ENCODE measurements around the gene ARHGEF7. TPM values are rescaled to one million over a fixed set of nuclear protein-coding genes. Genes with fewer than 3 reads are reported as not detected.

ARHGEF7 gene
- total RNA-seq, 2 donors from 2014 or later, result 70.3 to 73.2 TPM

GRCh38 chr13:111117961-111118360, 2.9 kb downstream of the ARHGEF7 start:
- peaks cover 5 to 9% of the 10 kb centered on the region in 2 donors for H3K4me1 Mint-ChIP-seq (ENCODE audit: low read depth in 2 of 2)

DNA sequence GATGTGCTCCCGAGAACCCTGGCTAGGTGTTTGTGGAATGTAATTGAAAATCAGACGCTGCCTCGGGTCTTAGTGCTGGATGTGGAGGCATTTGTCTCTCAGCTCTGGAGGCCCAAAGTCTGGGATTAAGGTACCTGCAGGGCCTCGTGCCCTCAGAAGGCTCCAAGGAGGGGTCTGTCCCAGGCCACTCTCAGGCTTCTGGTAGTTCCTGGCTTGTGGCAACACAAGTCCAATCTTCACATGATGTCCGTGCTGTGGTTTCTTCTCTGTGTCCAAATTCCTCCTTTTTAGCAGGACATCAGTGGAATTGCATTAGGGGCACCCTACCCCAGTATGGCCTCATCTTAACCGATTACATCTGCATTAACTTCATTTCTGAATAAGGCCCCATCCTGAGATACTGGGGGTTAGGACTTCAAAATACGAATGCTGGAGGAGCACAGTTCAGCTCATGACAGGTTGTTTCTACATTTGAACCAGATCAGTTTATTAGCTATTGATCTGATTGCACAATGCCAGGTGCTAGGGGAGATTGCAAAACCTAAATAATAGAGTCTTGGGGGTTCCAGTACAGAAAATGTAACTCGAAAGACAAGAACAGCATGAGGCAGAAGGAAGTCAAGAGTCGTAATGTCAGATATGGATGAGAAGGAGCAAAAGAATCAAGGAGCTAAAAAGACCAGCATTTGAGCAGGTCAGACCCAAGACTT, 3.9 kb downstream of the ARHGEF7 start:
- Mint-ChIP-seq H3K36me3 (no peaks in the 10 kb centered on the region), H3K4me3 (no peak overlapping the region)

More at GRCh38 chr13:111117961-111118360, 2.9 kb downstream of the ARHGEF7 start:
- no peak for DNase-seq (ENCODE audit: low spot score)
- H3K27me3 Mint-ChIP-seq, result peaks cover 38 to 65% of the 10 kb centered on the region in 2 donors
- no peak for ATAC-seq
- H3K9me3 Mint-ChIP-seq, result no peaks in the 10 kb centered on the region
- H3K4me3 Mint-ChIP-seq, result no peak overlapping the region
- H3K36me3 Mint-ChIP-seq, result no peaks in the 10 kb centered on the region
- no peak overlapping the region for H3K27ac Mint-ChIP-seq

DNA sequence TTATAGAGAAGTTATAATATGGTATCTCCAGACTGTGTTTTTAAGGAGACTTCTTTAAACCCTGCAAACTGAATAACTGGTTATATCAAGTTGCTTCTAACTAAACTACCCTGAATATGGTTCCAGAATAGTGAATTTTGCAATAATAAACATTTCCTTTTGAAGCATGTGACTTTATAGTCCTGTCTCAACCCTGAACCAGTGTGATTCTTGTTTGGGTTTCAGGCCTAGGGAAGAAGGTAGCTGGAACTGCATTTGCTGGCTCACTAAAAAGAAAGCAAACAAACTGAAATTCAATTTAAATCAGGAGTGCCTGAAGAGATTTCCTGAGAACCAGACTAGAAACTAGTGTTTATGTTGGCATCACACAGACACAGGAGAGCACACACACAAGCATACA, 4.9 kb downstream of the ARHGEF7 start:
- H3K4me1 Mint-ChIP-seq (ENCODE audit: low read depth in 2 of 2), result peaks cover 3 to 5% of the 10 kb centered on the region in 2 donors
- H3K4me3 Mint-ChIP-seq, result no peak overlapping the region
- no peaks in the 10 kb centered on the region for H3K9me3 Mint-ChIP-seq
- no peak overlapping the region for H3K27ac Mint-ChIP-seq
- H3K36me3 Mint-ChIP-seq, result no peaks in the 10 kb centered on the region
- H3K27me3 Mint-ChIP-seq, result peaks cover 38 to 59% of the 10 kb centered on the region in 2 donors
- no peak for ATAC-seq
- DNase-seq (ENCODE audit: low spot score), result no peak

More for the DNA sequence above, 3.9 kb downstream of the ARHGEF7 start:
- peaks cover 38 to 58% of the 10 kb centered on the region in 2 donors for H3K27me3 Mint-ChIP-seq
- DNase-seq (ENCODE audit: low spot score) (no peak), ATAC-seq (no peak)
- H3K9me3 Mint-ChIP-seq, result no peaks in the 10 kb centered on the region
- peaks cover 5 to 9% of the 10 kb centered on the region in 2 donors for H3K4me1 Mint-ChIP-seq (ENCODE audit: low read depth in 2 of 2)
- H3K27ac Mint-ChIP-seq, result no peak overlapping the region

DNA sequence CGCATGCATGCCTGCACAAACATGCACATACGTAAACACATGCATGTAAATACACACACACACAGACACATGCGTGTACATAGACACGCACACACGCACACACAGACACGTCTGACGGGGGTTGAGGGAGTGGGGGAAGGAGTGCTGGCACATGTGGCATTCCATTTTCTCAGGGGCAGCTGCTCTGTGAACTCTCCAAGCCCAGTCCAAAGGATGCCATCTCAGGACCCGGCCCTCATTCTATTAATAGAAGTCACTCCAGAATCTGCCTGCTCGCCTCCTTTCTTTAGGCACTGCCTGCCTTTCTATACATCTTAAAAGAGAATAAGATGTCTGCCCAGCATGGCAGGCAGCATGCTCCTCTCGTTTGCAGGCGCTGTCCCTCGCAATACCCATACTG, 5.3 kb downstream of the ARHGEF7 start:
- peaks cover 3 to 5% of the 10 kb centered on the region in 2 donors for H3K4me1 Mint-ChIP-seq (ENCODE audit: low read depth in 2 of 2)
- peaks cover 42 to 59% of the 10 kb centered on the region in 2 donors for H3K27me3 Mint-ChIP-seq
- no peak overlapping the region for H3K4me3 Mint-ChIP-seq
- H3K36me3 Mint-ChIP-seq, result no peaks in the 10 kb centered on the region
- DNase-seq (ENCODE audit: low spot score), result no peak
- no peak for ATAC-seq
- no peak overlapping the region for H3K27ac Mint-ChIP-seq
- no peaks in the 10 kb centered on the region for H3K9me3 Mint-ChIP-seq

DNA sequence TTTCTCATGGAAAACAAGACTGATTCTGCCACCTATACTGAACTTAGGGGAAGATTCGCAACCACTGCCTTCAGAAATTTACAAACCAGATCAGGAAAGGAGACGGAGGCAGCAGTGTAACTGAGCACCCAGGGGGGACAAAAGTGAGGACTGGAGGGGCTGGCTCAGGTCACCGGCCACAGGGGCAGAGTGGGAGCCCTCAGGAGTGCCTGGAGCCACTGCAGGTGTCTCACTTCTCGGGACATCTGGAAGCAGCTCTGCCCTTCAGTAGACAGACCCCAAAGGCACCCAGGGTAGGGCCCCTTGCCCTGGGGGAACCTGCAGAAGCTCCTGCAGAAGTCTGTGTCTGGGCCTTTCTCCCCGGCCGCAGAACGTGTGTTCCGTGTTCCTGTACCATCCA, 5.8 kb downstream of the ARHGEF7 start:
- Mint-ChIP-seq H3K27me3 (peaks cover 41 to 57% of the 10 kb centered on the region in 2 donors), H3K36me3 (no peaks in the 10 kb centered on the region), H3K27ac (no peak overlapping the region), H3K9me3 (no peaks in the 10 kb centered on the region), H3K4me1 (ENCODE audit: low read depth in 2 of 2) (peaks cover 3 to 4% of the 10 kb centered on the region in 2 donors), H3K4me3 (no peak overlapping the region)
- ATAC-seq (no peak), DNase-seq (ENCODE audit: low spot score) (no peak)

DNA sequence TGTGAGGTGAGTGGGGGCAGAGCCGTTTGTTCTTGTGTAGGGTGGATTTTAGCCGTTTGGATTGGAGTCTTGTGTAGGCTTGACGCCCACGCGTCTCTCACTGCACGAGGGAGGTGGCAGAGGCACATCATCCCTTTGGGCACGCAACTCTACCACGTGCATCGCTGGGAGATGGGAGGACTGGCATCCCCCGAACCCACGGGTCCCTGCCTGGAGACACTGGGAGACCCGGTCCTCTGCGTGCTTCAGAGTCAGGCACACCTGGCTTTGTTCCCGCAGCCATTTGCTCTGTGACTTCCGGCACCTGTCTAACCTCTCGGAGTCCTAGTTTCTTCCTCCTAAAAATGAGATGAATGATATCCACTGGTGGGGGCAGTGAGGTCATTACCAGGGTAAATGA, 6.4 kb downstream of the ARHGEF7 start:
- Mint-ChIP-seq H3K27me3 (peaks cover 38 to 54% of the 10 kb centered on the region in 2 donors), H3K36me3 (no peaks in the 10 kb centered on the region), H3K4me1 (ENCODE audit: low read depth in 2 of 2) (no peaks in the 10 kb centered on the region), H3K9me3 (no peaks in the 10 kb centered on the region), H3K27ac (no peak overlapping the region), H3K4me3 (no peak overlapping the region)
- no peak for DNase-seq (ENCODE audit: low spot score)
- ATAC-seq, result no peak

- H3K4me3 Mint-ChIP-seq, result no peak overlapping the region
- H3K4me1 Mint-ChIP-seq (ENCODE audit: low read depth in 2 of 2), result no peaks in the 10 kb centered on the region
- no peaks in the 10 kb centered on the region for H3K9me3 Mint-ChIP-seq
- ATAC-seq, result no peak
- no peak for DNase-seq (ENCODE audit: low spot score)
- no peak overlapping the region for H3K27ac Mint-ChIP-seq
- peaks cover 41 to 51% of the 10 kb centered on the region in 2 donors for H3K27me3 Mint-ChIP-seq
- H3K36me3 Mint-ChIP-seq, result no peaks in the 10 kb centered on the region
These were observed 6.9 kb downstream of the ARHGEF7 start for GRCh38 chr13:111122056-111122455.

DNA sequence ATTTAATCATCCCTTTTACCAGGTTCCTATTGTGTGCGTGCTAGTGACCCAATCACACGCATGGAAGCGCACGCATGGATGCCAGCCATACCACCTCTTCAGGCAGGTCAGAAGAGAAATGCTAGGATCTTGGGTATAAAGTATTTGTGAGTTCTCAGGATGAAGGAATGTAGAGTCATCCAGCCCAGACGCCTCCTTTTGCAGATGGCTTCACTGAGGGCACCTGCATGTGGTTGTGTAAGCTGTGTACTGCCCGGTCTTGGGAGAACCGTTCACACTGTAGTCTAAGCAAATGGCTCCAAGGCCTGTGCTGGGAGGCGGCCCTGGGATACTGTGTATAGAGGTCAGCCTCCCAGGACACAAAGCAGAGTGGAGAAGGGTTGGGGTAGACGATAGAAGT, 7.5 kb downstream of the ARHGEF7 start:
- H3K27ac Mint-ChIP-seq, result no peak overlapping the region
- H3K36me3 Mint-ChIP-seq, result no peaks in the 10 kb centered on the region
- no peak for DNase-seq (ENCODE audit: low spot score)
- H3K27me3 Mint-ChIP-seq, result peaks cover 38 to 46% of the 10 kb centered on the region in 2 donors
- no peaks in the 10 kb centered on the region for H3K9me3 Mint-ChIP-seq
- ATAC-seq, result peak in 1 of 2 donors; percentile 46
- H3K4me1 Mint-ChIP-seq (ENCODE audit: low read depth in 2 of 2), result no peaks in the 10 kb centered on the region
- no peak overlapping the region for H3K4me3 Mint-ChIP-seq

GRCh38 chr13:111123221-111123620, 8.1 kb downstream of the ARHGEF7 start:
- no peak overlapping the region for H3K27ac Mint-ChIP-seq
- no peaks in the 10 kb centered on the region for H3K4me1 Mint-ChIP-seq (ENCODE audit: low read depth in 2 of 2)
- no peaks in the 10 kb centered on the region for H3K36me3 Mint-ChIP-seq
- peaks cover 37 to 46% of the 10 kb centered on the region in 2 donors for H3K27me3 Mint-ChIP-seq
- peak in 1 of 2 donors; percentile 8 for ATAC-seq
- DNase-seq (ENCODE audit: low spot score), result no peak
- H3K9me3 Mint-ChIP-seq, result no peaks in the 10 kb centered on the region
- H3K4me3 Mint-ChIP-seq, result no peak overlapping the region

DNA sequence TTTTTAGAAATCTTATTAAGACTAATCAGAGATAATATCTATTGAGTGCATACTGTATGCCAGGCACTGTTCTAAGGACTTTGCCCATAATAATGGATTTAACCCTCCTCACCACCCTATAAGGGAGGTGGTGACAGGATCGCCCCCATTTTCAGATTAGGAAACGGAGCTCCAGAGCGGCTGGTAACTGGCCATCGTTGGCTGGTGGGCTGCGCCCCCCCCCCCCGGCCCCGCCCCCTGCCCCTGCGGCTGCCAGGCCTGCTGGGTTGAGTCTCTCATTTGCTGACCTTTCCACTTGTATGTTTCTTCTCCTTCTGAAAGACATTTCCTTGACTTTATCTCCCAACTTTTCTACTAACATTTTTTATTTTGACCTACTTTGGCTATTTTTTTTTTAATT, 8.5 kb downstream of the ARHGEF7 start:
- Mint-ChIP-seq H3K27me3 (peaks cover 36 to 41% of the 10 kb centered on the region in 2 donors), H3K36me3 (no peaks in the 10 kb centered on the region)
- no peak for DNase-seq (ENCODE audit: low spot score)

GRCh38 chr13:111126509-111126908, 11.4 kb downstream of the ARHGEF7 start:
- Mint-ChIP-seq H3K27me3 (peaks cover 33% of the 10 kb centered on the region in 2 donors), H3K4me3 (no peak overlapping the region), H3K4me1 (ENCODE audit: low read depth in 2 of 2) (no peaks in the 10 kb centered on the region), H3K36me3 (no peaks in the 10 kb centered on the region), H3K27ac (no peak overlapping the region), H3K9me3 (no peaks in the 10 kb centered on the region)
- no peak for ATAC-seq
- DNase-seq (ENCODE audit: low spot score), result no peak

More for the DNA sequence above, 8.5 kb downstream of the ARHGEF7 start:
- H3K27ac Mint-ChIP-seq, result no peak overlapping the region
- no peaks in the 10 kb centered on the region for H3K4me1 Mint-ChIP-seq (ENCODE audit: low read depth in 2 of 2)
- no peak overlapping the region for H3K4me3 Mint-ChIP-seq
- no peaks in the 10 kb centered on the region for H3K9me3 Mint-ChIP-seq
- ATAC-seq, result no peak

GRCh38 chr13:111129465-111130115, 14.5 kb downstream of the ARHGEF7 start:
- H3K9me3 Mint-ChIP-seq, result no peaks in the 10 kb centered on the region
- no peak for ATAC-seq
- H3K27me3 Mint-ChIP-seq, result peaks cover 28 to 31% of the 10 kb centered on the region in 2 donors
- no peaks in the 10 kb centered on the region for H3K4me1 Mint-ChIP-seq (ENCODE audit: low read depth in 2 of 2)
- no peak for DNase-seq (ENCODE audit: low spot score)
- H3K4me3 Mint-ChIP-seq, result no peak overlapping the region
- no peak overlapping the region for H3K27ac Mint-ChIP-seq
- no peaks in the 10 kb centered on the region for H3K36me3 Mint-ChIP-seq

GRCh38 chr13:111130116-111130508, 15.0 kb downstream of the ARHGEF7 start:
- Mint-ChIP-seq H3K27ac (no peak overlapping the region), H3K36me3 (no peaks in the 10 kb centered on the region), H3K27me3 (peaks cover 28% of the 10 kb centered on the region in 2 donors), H3K4me1 (ENCODE audit: low read depth in 2 of 2) (no peaks in the 10 kb centered on the region), H3K9me3 (no peaks in the 10 kb centered on the region), H3K4me3 (no peak overlapping the region)
- ATAC-seq, result no peak
- no peak for DNase-seq (ENCODE audit: low spot score)

GRCh38 chr13:111131048-111131447, 15.9 kb downstream of the ARHGEF7 start:
- no peak overlapping the region for H3K4me3 Mint-ChIP-seq
- H3K9me3 Mint-ChIP-seq, result no peaks in the 10 kb centered on the region
- no peak for DNase-seq (ENCODE audit: low spot score)
- H3K36me3 Mint-ChIP-seq, result no peaks in the 10 kb centered on the region
- no peaks in the 10 kb centered on the region for H3K4me1 Mint-ChIP-seq (ENCODE audit: low read depth in 2 of 2)
- H3K27ac Mint-ChIP-seq, result no peak overlapping the region
- peak; percentile 27 to 36 for ATAC-seq
- peaks cover 30 to 37% of the 10 kb centered on the region in 2 donors for H3K27me3 Mint-ChIP-seq
